Trophoblast cell (in vitro differentiated cells and primary cell): ENCODE measurements around the gene SERINC2. TPM values are rescaled to one million over a fixed set of nuclear protein-coding genes. Genes with fewer than 3 reads are reported as not detected.
A peak's percentile ranks its signal among the peaks of the same experiment; 100 is the strongest.

Experiments used
- DNase-seq, 2 donors: peaks; one replicate each; pipeline ENCODE4 v3.0.0-alpha.2; 2016
- H2AFZ ChIP-seq: 2 replicates; pipeline ENCODE4 v1.6.1; 2013; ENCODE audit warnings: low read length, moderate library complexity, mild to moderate bottlenecking; ENCODE audit not compliant: insufficient read depth, poor library complexity
- H2AK5ac ChIP-seq: 2 replicates; pipeline ENCODE4 v1.6.1; 2013; ENCODE audit warnings: mild to moderate bottlenecking, low read length
- H2BK120ac ChIP-seq: 2 replicates; pipeline ENCODE4 v1.6.1; 2013; ENCODE audit warnings: low read length, mild to moderate bottlenecking, moderate library complexity; ENCODE audit not compliant: insufficient read depth, poor library complexity
- H2BK12ac ChIP-seq: 2 replicates; pipeline ENCODE4 v1.6.1; 2013; ENCODE audit warnings: mild to moderate bottlenecking, low read length, moderate library complexity
- H2BK5ac ChIP-seq: 2 replicates; pipeline ENCODE4 v1.6.1; 2013; ENCODE audit warnings: low read length, low read depth, moderate library complexity, mild to moderate bottlenecking; ENCODE audit not compliant: poor library complexity
- H3K14ac ChIP-seq: 2 replicates; pipeline ENCODE4 v1.6.1; 2013; ENCODE audit warnings: mild to moderate bottlenecking, low read length
- H3K18ac ChIP-seq: 2 replicates; pipeline ENCODE4 v1.6.1; 2013; ENCODE audit warnings: mild to moderate bottlenecking, low read length
- H3K23ac ChIP-seq: 2 replicates; pipeline ENCODE4 v1.6.1; 2013; ENCODE audit warnings: low read length
- H3K27ac ChIP-seq: 2 replicates; pipeline ENCODE4 v1.5.1; 2013; ENCODE audit warnings: low read depth, mild to moderate bottlenecking, inconsistent platforms, low read length, moderate library complexity
- H3K27me3 ChIP-seq: 2 replicates; pipeline ENCODE4 v1.6.1; 2013; ENCODE audit warnings: inconsistent platforms, mild to moderate bottlenecking, low read length, moderate library complexity; ENCODE audit not compliant: insufficient read depth
- H3K36me3 ChIP-seq, 2 experiments: 1 replicate in 1 of 2; 2 replicates in 1 of 2; pipeline ENCODE4 v1.6.1; 2013; ENCODE audit warnings: low read length in 2 of 2, mild to moderate bottlenecking in 2 of 2, moderate library complexity in 1 of 2; ENCODE audit not compliant: insufficient read depth in 2 of 2, control insufficient read depth in 1 of 2
- H3K4ac ChIP-seq: 2 replicates; pipeline ENCODE4 v1.6.1; 2013; ENCODE audit warnings: low read depth, mild to moderate bottlenecking, low read length, moderate library complexity
- H3K4me1 ChIP-seq, 2 experiments: 1 replicate in 1 of 2; 2 replicates in 1 of 2; pipeline ENCODE4 v1.6.1; 2013; ENCODE audit warnings: low read length in 2 of 2, mild to moderate bottlenecking in 2 of 2, moderate library complexity in 1 of 2; ENCODE audit not compliant: insufficient read depth in 2 of 2, control insufficient read depth in 1 of 2
- H3K4me2 ChIP-seq: 2 replicates; pipeline ENCODE4 v1.6.1; 2013; ENCODE audit warnings: inconsistent platforms, mild to moderate bottlenecking, low read length, moderate library complexity
- H3K4me3 ChIP-seq: 2 replicates; pipeline ENCODE4 v1.5.1; 2013; ENCODE audit warnings: mild to moderate bottlenecking, low read depth, low read length, inconsistent platforms
- H3K79me1 ChIP-seq: one replicate; pipeline ENCODE4 v1.6.1; 2013; ENCODE audit warnings: low read length
- H3K79me2 ChIP-seq: 2 replicates; pipeline ENCODE4 v1.6.1; 2013; ENCODE audit warnings: low read length, mild to moderate bottlenecking; ENCODE audit not compliant: control insufficient read depth, insufficient read depth, poor library complexity
- H3K9ac ChIP-seq: 2 replicates; pipeline ENCODE4 v1.6.1; 2013; ENCODE audit warnings: mild to moderate bottlenecking, low read length
- H3K9me3 ChIP-seq: 2 replicates; pipeline ENCODE4 v1.6.1; 2013; ENCODE audit warnings: low read depth, mild to moderate bottlenecking, control low read depth, inconsistent platforms, low read length; ENCODE audit not compliant: insufficient read depth
- H4K12ac ChIP-seq: 2 replicates; pipeline ENCODE4 v1.6.1; 2013; ENCODE audit warnings: low read depth, mild to moderate bottlenecking, low read length, moderate library complexity
- H4K8ac ChIP-seq: 2 replicates; pipeline ENCODE4 v1.6.1; 2013; ENCODE audit warnings: low read depth, mild to moderate bottlenecking, low read length, moderate library complexity
- H4K91ac ChIP-seq: one replicate; pipeline ENCODE4 v1.6.1; 2013; ENCODE audit warnings: low read depth, mild to moderate bottlenecking, low read length, moderate library complexity
- WGBS: extraction: QIAGEN DNeasy Blood & Tissue Kit; methylation state at CpG from one replicate; pipeline ENCODE4 v1.1.7; 2013; ENCODE audit warnings: missing lambda C conversion rate; ENCODE audit not compliant: insufficient read length, insufficient coverage; ENCODE audit errors: extremely low coverage; 5-methylcytosine and 5-hydroxymethylcytosine counted together
- polyA plus RNA-seq: library from polyadenylated mRNA; stranded (reverse); fragments of 200-250 nt; gene quantifications from 2 replicates; pipeline ENCODE4 v1.2.3, GENCODE V29; 2013

SERINC2 gene
- 70.9 and 79.7 TPM in 2 replicates for polyA plus RNA-seq

GRCh38 chr1:31412732-31413404 lies at the start of gene SERINC2:
Gene SERINC2 (plus strand): TSS chr1:31413213. CDS start chr1:31413266, 53 bp downstream.
- Histone ChIP-seq H2AK5ac (peak within 1 kb of the TSS; percentile 81), H3K23ac (no peak within 1 kb of the TSS), H3K4me3 (peak within 1 kb of the TSS; percentile 83), H3K9me3 (no peaks in the 10 kb centered on the region), H2BK12ac (peak within 1 kb of the TSS; percentile 42), H3K14ac (peak within 1 kb of the TSS; percentile 73), H4K12ac (peak within 1 kb of the TSS; percentile 55), H2AFZ (peak within 1 kb of the TSS; percentile 41), H3K27me3 (no peaks in the 10 kb centered on the region), H3K36me3 (peaks cover 0 to 6% of the 10 kb centered on the region in 2 experiments), H3K79me2 (peaks cover 14% of the 10 kb centered on the region), H3K27ac (peak within 1 kb of the TSS; percentile 4), H2BK5ac (peak within 1 kb of the TSS; percentile 5), H3K9ac (peak within 1 kb of the TSS; percentile 87), H4K8ac (peak within 1 kb of the TSS; percentile 33), H3K18ac (peak within 1 kb of the TSS; percentile 83), H3K4ac (peak within 1 kb of the TSS; percentile 54), H4K91ac (peak within 1 kb of the TSS; percentile 76), H3K79me1 (peaks cover 14% of the 10 kb centered on the region), H2BK120ac (peak within 1 kb of the TSS; percentile 9), H3K4me1 (peaks cover 23 to 27% of the 10 kb centered on the region in 2 experiments), H3K4me2 (peak within 1 kb of the TSS; percentile 73)
- peak; percentile 52 to 59 for DNase-seq
- no CpG with 5 or more reads among the region's 63 CpGs for WGBS

DNA sequence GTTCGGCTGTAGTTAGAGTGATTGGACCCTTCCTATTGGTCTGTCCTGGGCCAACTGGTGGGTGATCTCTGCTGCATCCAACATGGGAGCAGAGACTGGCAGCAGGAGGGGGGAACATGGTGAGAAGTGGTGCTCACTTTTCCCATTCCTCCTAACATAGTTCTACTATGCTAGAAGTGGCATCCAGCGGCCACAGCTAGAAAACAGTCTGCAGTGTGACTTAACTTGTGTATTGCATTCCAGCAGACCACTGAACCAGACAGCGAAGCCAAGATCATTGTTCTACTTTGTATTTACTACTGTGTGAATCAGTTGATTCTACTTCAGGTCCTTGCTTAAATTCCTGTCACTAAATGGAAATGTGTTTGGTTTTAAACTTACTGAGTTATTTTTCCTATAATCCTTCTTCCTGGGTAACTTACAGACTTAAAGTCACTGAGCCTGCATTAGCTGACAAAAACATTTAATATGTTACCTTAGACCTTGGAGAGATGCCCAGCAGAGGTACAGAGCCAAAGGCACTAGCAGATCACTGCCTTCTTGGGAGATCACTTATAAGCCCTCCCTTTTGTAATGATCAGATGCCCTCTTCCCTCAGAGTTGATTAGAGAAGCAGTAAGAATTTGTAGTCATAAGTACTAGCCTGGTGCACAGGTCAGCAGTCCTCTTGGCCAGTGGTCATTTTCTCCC lies 48.3 kb upstream of the SERINC2 start:
- no peaks in the 10 kb centered on the region for H3K4me1 ChIP-seq
- H3K27me3 ChIP-seq = no peaks in the 10 kb centered on the region
- no peak overlapping the region for H2AK5ac ChIP-seq
- H3K23ac ChIP-seq = no peak overlapping the region
- H2AFZ ChIP-seq = no peak overlapping the region
- H3K4me2 ChIP-seq = no peak overlapping the region
- H2BK120ac ChIP-seq = no peak overlapping the region
- no peak overlapping the region for H3K4me3 ChIP-seq
- H3K9me3 ChIP-seq = no peaks in the 10 kb centered on the region
- no CpG with 5 or more reads among the region's 3 CpGs for WGBS
- H3K79me2 ChIP-seq = no peaks in the 10 kb centered on the region
- no peak for DNase-seq
- H3K79me1 ChIP-seq = no peaks in the 10 kb centered on the region
- no peak overlapping the region for H3K9ac ChIP-seq
- no peak overlapping the region for H4K91ac ChIP-seq
- H2BK12ac ChIP-seq = no peak overlapping the region
- no peak overlapping the region for H4K12ac ChIP-seq
- H3K27ac ChIP-seq = no peak overlapping the region
- no peak overlapping the region for H4K8ac ChIP-seq
- no peak overlapping the region for H3K14ac ChIP-seq
- H2BK5ac ChIP-seq = no peak overlapping the region
- no peak overlapping the region for H3K18ac ChIP-seq
- H3K4ac ChIP-seq = no peak overlapping the region
- H3K36me3 ChIP-seq = peaks cover 20 to 33% of the 10 kb centered on the region in 2 experiments

- no CpG with 5 or more reads among the region's 2 CpGs for WGBS
- Histone ChIP-seq H3K9me3 (no peaks in the 10 kb centered on the region), H3K79me1 (no peaks in the 10 kb centered on the region), H3K36me3 (peaks cover 17 to 30% of the 10 kb centered on the region in 2 experiments), H3K23ac (no peak overlapping the region), H2BK5ac (no peak overlapping the region), H4K91ac (no peak overlapping the region), H4K12ac (no peak overlapping the region), H3K18ac (no peak overlapping the region), H3K4ac (no peak overlapping the region), H3K79me2 (no peaks in the 10 kb centered on the region), H3K27ac (no peak overlapping the region), H2AK5ac (no peak overlapping the region), H2BK12ac (no peak overlapping the region), H3K14ac (no peak overlapping the region), H2AFZ (no peak overlapping the region), H2BK120ac (no peak overlapping the region), H3K9ac (no peak overlapping the region), H3K4me1 (no peaks in the 10 kb centered on the region), H3K27me3 (no peaks in the 10 kb centered on the region), H3K4me2 (no peak overlapping the region), H3K4me3 (no peak overlapping the region), H4K8ac (no peak overlapping the region)
- DNase-seq = no peak
Observed at GRCh38 chr1:31366796-31367195, 46.2 kb upstream of the SERINC2 start.

GRCh38 chr1:31368611-31369107 lies 44.4 kb upstream of the SERINC2 start:
- no peak overlapping the region for H2AK5ac ChIP-seq
- no peak overlapping the region for H3K4me3 ChIP-seq
- no peak overlapping the region for H3K4me2 ChIP-seq
- no peak overlapping the region for H2BK12ac ChIP-seq
- DNase-seq = no peak
- H2BK5ac ChIP-seq = no peak overlapping the region
- no peak overlapping the region for H4K12ac ChIP-seq
- no CpG with 5 or more reads among the region's 3 CpGs for WGBS
- no peak overlapping the region for H3K14ac ChIP-seq
- peaks cover 9 to 11% of the 10 kb centered on the region in 2 experiments for H3K4me1 ChIP-seq
- H3K36me3 ChIP-seq = peaks cover 17 to 30% of the 10 kb centered on the region in 2 experiments
- H3K9me3 ChIP-seq = no peaks in the 10 kb centered on the region
- no peak overlapping the region for H3K23ac ChIP-seq
- no peak overlapping the region for H4K8ac ChIP-seq
- H3K4ac ChIP-seq = no peak overlapping the region
- no peak overlapping the region for H2BK120ac ChIP-seq
- H4K91ac ChIP-seq = no peak overlapping the region
- peaks cover 3% of the 10 kb centered on the region for H3K79me1 ChIP-seq
- no peak overlapping the region for H3K27ac ChIP-seq
- H3K79me2 ChIP-seq = no peaks in the 10 kb centered on the region
- H3K27me3 ChIP-seq = no peaks in the 10 kb centered on the region
- H3K9ac ChIP-seq = no peak overlapping the region
- no peak overlapping the region for H3K18ac ChIP-seq
- no peak overlapping the region for H2AFZ ChIP-seq
